Kidney epithelial cell (primary cell): ENCODE data around the gene NOP16. TPM values are rescaled to one million over a fixed set of nuclear protein-coding genes. Genes with fewer than 3 reads are reported as not detected.

Source experiments
- DNase-seq: peaks from one replicate; pipeline ENCODE4 v3.0.0-alpha.2; 2010; ENCODE audit warnings: low read depth
- H3K27me3 ChIP-seq: 2 replicates; pipeline ENCODE4 v1.6.0; 2011; ENCODE audit warnings: low read length; ENCODE audit not compliant: control insufficient read depth, insufficient read depth
- H3K36me3 ChIP-seq: 2 replicates; pipeline ENCODE4 v1.5.1; 2011; ENCODE audit warnings: low read length; ENCODE audit not compliant: control insufficient read depth, insufficient read depth
- H3K4me3 ChIP-seq: 2 replicates; pipeline ENCODE4 v1.5.1; 2011; ENCODE audit warnings: low read depth, mild to moderate bottlenecking, control low read depth, low read length
- CTCF ChIP-seq: IDR thresholded peaks from 2 replicates; pipeline ENCODE4 v1.5.1; 2011; ENCODE audit warnings: mild to moderate bottlenecking, moderate library complexity, low read length, control low read depth, inconsistent platforms; ENCODE audit not compliant: insufficient read depth, poor library complexity, severe bottlenecking
- total RNA-seq: library from RNA; depleted of rRNA; stranded (reverse); fragments of >200 nt; gene quantifications from 2 replicates; pipeline ENCODE4 v1.2.3, GENCODE V29; 2015

NOP16 gene
- total RNA-seq, 1 donor from 2014 or later: 17.8 TPM

GRCh38 chr5:176359658-176360057 is 28.7 kb downstream of the NOP16 start:
- H3K27me3 ChIP-seq: no peaks in the 10 kb centered on the region
- H3K4me3 ChIP-seq: no peak overlapping the region
- no peak for DNase-seq
- H3K36me3 ChIP-seq: peaks cover 1% of the 10 kb centered on the region
- no peak for TF ChIP-seq CTCF

GRCh38 chr5:176356179-176356566 is 32.2 kb downstream of the NOP16 start:
- TF ChIP-seq CTCF: no peak
- DNase-seq: no peak
- no peak overlapping the region for H3K4me3 ChIP-seq
- no peaks in the 10 kb centered on the region for H3K27me3 ChIP-seq
- H3K36me3 ChIP-seq: peaks cover 1% of the 10 kb centered on the region

GRCh38 chr5:176355400-176356178 is 32.8 kb downstream of the NOP16 start:
- no peak for DNase-seq
- H3K36me3 ChIP-seq: peaks cover 1% of the 10 kb centered on the region
- H3K27me3 ChIP-seq: no peaks in the 10 kb centered on the region
- no peak overlapping the region for H3K4me3 ChIP-seq
- no peak for TF ChIP-seq CTCF

GRCh38 chr5:176353533-176353932 is 34.9 kb downstream of the NOP16 start:
- no peaks in the 10 kb centered on the region for H3K27me3 ChIP-seq
- DNase-seq: no peak
- no peak for TF ChIP-seq CTCF
- H3K4me3 ChIP-seq: no peak overlapping the region
- H3K36me3 ChIP-seq: peaks cover 3% of the 10 kb centered on the region

DNA sequence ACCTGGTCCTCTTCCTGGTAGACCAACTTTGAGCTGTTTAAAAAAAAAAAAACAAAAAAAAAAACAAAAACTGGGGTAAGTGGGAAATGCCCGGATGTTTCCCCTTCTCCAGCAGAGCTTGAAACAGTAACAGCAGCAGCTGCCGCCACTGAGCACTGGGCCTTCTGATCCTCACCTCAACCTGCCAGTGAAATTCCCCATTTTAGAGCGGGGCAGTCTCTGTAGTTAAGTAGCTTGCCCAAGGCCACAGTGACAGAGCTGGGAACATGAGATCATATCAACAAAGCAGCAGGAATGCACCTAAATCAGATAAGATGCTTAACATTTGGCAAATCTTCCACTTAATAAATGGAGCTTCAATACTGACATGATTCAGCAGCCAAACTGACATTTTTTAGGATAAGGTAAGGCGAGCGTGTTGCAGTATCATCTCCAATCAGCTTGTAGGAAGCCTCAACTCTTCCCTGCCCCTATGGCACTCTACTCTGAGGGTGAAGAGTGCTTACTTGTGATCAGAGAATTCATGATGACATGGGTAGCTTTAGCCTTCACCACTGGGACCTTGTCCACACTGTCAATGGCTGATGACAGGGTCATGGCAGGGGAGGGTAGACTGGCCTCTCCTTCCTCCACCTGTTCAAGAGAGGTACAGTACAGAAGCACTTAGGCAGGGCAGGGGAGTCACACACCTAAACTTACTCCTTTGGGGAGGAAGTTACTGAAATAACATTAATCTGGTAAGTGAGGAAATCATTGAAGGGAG is 36.1 kb downstream of the NOP16 start:
- TF ChIP-seq CTCF: no peak
- Histone ChIP-seq H3K4me3 (no peak overlapping the region), H3K27me3 (no peaks in the 10 kb centered on the region), H3K36me3 (peaks cover 5% of the 10 kb centered on the region)
- DNase-seq: no peak
